Natural killer cell (primary cell): ENCODE data around the gene ABHD17C. TPM values are rescaled to one million over a fixed set of nuclear protein-coding genes. Genes with fewer than 3 reads are reported as not detected.

Source experiments
- ATAC-seq, 3 donors: fragments of 150-1000 bp in 2 of 3; fragments of 200-7000 bp in 1 of 3; cut with Tn5 transposase; 1 replicate in 1 of 3; 2 replicates in 2 of 3; pipeline ENCODE4 v1.10.0; 2021; ENCODE audit warnings: mild to moderate bottlenecking in 2 of 3, moderate library complexity in 2 of 3
- DNase-seq, 2 donors: peaks; one replicate each; pipeline versions ENCODE4 v3.0.0 to v3.0.0-alpha.2; 2013 to 2021; ENCODE audit warnings: mixed read lengths in 1 of 2
- H3K27ac ChIP-seq: one replicate; pipeline ENCODE4 v1.5.1; 2013; ENCODE audit warnings: mild to moderate bottlenecking, low read length
- H3K27me3 ChIP-seq: one replicate; pipeline ENCODE4 v1.6.1; 2013; ENCODE audit warnings: low read length; ENCODE audit not compliant: control insufficient read depth, insufficient read depth
- H3K36me3 ChIP-seq: one replicate; pipeline ENCODE4 v1.6.1; 2013; ENCODE audit warnings: low read length; ENCODE audit not compliant: control insufficient read depth, insufficient read depth
- H3K4me1 ChIP-seq: one replicate; pipeline ENCODE4 v1.6.1; 2013; ENCODE audit warnings: low read length; ENCODE audit not compliant: control insufficient read depth, insufficient read depth
- H3K4me3 ChIP-seq: one replicate; pipeline ENCODE4 v1.5.1; 2013; ENCODE audit warnings: low read length
- H3K9me3 ChIP-seq: one replicate; pipeline ENCODE4 v1.6.1; 2013; ENCODE audit warnings: low read length; ENCODE audit not compliant: control insufficient read depth, insufficient read depth
- H3K27ac Mint-ChIP-seq, 2 donors: one replicate each; pipeline ENCODE4 v1.8.0; 2022; ENCODE audit warnings: mild to moderate bottlenecking in 2 of 2, mixed read lengths in 2 of 2, moderate library complexity in 1 of 2
- H3K27me3 Mint-ChIP-seq, 2 donors: one replicate each; pipeline ENCODE4 v1.8.0; 2022; ENCODE audit warnings: low read depth in 2 of 2, mixed read lengths in 2 of 2
- H3K36me3 Mint-ChIP-seq: one replicate; pipeline ENCODE4 v1.8.0; 2022; ENCODE audit warnings: mixed read lengths
- H3K4me1 Mint-ChIP-seq, 2 donors: one replicate each; pipeline ENCODE4 v1.8.0; 2022; ENCODE audit warnings: mixed read lengths in 2 of 2
- H3K4me3 Mint-ChIP-seq: one replicate; pipeline ENCODE4 v1.8.0; 2022; ENCODE audit warnings: mild to moderate bottlenecking, moderate library complexity, mixed read lengths
- H3K9me3 Mint-ChIP-seq, 2 donors: one replicate each; pipeline ENCODE4 v1.8.0; 2022; ENCODE audit warnings: mixed read lengths in 2 of 2
- WGBS: methylation state at CpG from one replicate; pipeline ENCODE4 v1.1.7; 2013; ENCODE audit warnings: missing lambda C conversion rate; ENCODE audit not compliant: insufficient coverage; 5-methylcytosine and 5-hydroxymethylcytosine counted together
- intact Hi-C: fragments of 100-400 bp; cut with micrococcal nuclease; formaldehyde crosslinking; loops from one replicate; pipeline ENCODE4 v1.14.2; 2022
- total RNA-seq, 4 donors: library from RNA; stranded (reverse); fragments of 120-200 nt in 1 of 4; gene quantifications; one replicate each; pipeline versions ENCODE4 v1.2.3 to v1.2.4, GENCODE V29; 2013 to 2022
- TF ChIP-seq, protein P1 (sequence below): fragments of 200-600 bp; IDR thresholded peaks from one replicate; pipeline ENCODE4 v1.8.0; 2022; ENCODE audit warnings: antibody characterized with exemption

The ABHD17C gene
- total RNA-seq, 3 donors from 2014 or later (not counting 1 experiment from before 2014, with no cell fraction given): 2.4 to 4.4 (median 4.3) TPM

DNA sequence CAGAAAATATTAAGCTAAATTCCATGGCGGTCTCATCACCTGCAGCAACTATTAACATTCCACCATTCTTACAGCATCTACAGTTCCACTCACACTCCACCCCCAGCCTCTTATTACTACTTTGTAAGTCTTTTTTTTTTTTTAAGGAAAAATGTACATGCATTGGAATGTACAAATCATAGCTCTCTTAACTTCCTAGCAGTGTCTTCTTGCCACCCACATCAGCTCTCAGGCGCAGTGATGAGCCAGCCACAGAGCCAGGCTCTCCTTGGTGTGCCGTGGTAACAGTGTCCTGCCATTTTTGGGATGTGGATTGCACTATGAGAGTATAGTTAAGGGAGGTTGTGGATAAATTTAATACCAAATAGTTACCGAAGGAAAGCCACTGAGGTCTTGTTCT is 17.8 kb downstream of the ABHD17C start:
- no peak overlapping the region for H3K4me3 Mint-ChIP-seq
- H3K27me3 ChIP-seq: no peaks in the 10 kb centered on the region
- WGBS: 95% methylated on average over 3 of the region's 4 CpGs
- TF ChIP-seq, protein P1, sequence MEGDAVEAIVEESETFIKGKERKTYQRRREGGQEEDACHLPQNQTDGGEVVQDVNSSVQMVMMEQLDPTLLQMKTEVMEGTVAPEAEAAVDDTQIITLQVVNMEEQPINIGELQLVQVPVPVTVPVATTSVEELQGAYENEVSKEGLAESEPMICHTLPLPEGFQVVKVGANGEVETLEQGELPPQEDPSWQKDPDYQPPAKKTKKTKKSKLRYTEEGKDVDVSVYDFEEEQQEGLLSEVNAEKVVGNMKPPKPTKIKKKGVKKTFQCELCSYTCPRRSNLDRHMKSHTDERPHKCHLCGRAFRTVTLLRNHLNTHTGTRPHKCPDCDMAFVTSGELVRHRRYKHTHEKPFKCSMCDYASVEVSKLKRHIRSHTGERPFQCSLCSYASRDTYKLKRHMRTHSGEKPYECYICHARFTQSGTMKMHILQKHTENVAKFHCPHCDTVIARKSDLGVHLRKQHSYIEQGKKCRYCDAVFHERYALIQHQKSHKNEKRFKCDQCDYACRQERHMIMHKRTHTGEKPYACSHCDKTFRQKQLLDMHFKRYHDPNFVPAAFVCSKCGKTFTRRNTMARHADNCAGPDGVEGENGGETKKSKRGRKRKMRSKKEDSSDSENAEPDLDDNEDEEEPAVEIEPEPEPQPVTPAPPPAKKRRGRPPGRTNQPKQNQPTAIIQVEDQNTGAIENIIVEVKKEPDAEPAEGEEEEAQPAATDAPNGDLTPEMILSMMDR: no peak
- H3K9me3 Mint-ChIP-seq: no peaks in the 10 kb centered on the region
- no peaks in the 10 kb centered on the region for H3K27me3 Mint-ChIP-seq
- H3K9me3 ChIP-seq: no peaks in the 10 kb centered on the region
- no peak for ATAC-seq
- DNase-seq: no peak
- no peak overlapping the region for H3K4me3 ChIP-seq
- peaks cover 16 to 23% of the 10 kb centered on the region in 2 donors for H3K4me1 Mint-ChIP-seq
- no peak overlapping the region for H3K27ac Mint-ChIP-seq
- no peaks in the 10 kb centered on the region for H3K36me3 ChIP-seq
- no peaks in the 10 kb centered on the region for H3K36me3 Mint-ChIP-seq
- intact Hi-C loops: no loop called here
- no peak overlapping the region for H3K27ac ChIP-seq
- H3K4me1 ChIP-seq: peaks cover 5% of the 10 kb centered on the region

DNA sequence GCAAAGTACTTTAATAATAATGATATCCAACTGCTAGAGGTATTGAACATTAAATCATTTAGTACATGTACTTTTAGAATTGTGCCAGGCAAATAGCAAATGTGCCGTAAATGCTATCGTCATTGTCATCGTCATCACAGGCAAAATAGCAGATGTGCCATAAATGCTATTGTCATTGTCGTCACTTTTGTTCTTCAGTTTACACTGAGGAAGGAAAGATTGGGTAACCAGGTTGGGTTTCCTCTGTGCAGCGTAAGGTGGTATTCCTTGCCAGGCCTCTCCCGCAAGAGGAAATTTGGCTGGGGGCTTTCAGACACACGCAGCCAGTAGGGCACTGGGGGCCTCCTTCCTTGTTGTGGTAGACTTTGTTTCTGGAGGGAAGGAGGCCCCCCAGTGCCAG is 26.4 kb downstream of the ABHD17C start:
- Histone ChIP-seq H3K36me3 (no peaks in the 10 kb centered on the region), H3K4me1 (no peaks in the 10 kb centered on the region), H3K9me3 (no peaks in the 10 kb centered on the region), H3K27ac (no peak overlapping the region), H3K4me3 (no peak overlapping the region), H3K27me3 (no peaks in the 10 kb centered on the region)
- Mint-ChIP-seq H3K36me3 (no peaks in the 10 kb centered on the region), H3K9me3 (no peaks in the 10 kb centered on the region), H3K27ac (no peak overlapping the region), H3K4me1 (peaks cover 0 to 6% of the 10 kb centered on the region in 2 donors), H3K4me3 (no peak overlapping the region), H3K27me3 (no peaks in the 10 kb centered on the region)
- DNase-seq: no peak
- WGBS: 58% methylated on average over 7 of the region's 7 CpGs
- intact Hi-C loops: no loop called here
- no peak for ATAC-seq
- TF ChIP-seq, protein P1: no peak

DNA sequence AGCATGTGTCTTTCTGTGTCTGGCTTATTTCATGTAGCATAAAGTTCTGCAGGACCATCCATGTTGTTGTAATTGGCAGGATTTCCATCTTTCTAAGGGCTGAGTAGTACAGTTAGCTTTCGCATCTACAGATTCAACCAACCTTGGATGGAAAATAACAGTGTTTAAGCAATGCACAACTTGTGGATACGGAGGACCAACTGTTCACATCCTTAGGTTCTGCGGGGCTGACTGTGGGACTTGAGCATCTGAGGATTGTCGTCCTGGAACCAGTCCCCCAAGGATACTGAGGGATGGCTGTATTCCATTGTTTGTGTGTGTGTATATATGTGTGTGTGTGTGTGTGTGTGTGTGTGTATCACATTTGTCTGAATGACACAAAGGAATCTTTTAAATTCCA is 27.7 kb downstream of the ABHD17C start:
- Histone ChIP-seq H3K9me3 (no peaks in the 10 kb centered on the region), H3K36me3 (no peaks in the 10 kb centered on the region), H3K4me3 (no peak overlapping the region), H3K4me1 (no peaks in the 10 kb centered on the region), H3K27me3 (no peaks in the 10 kb centered on the region), H3K27ac (no peak overlapping the region)
- Mint-ChIP-seq H3K27me3 (no peaks in the 10 kb centered on the region), H3K9me3 (no peaks in the 10 kb centered on the region), H3K27ac (no peak overlapping the region), H3K36me3 (no peaks in the 10 kb centered on the region), H3K4me3 (no peak overlapping the region), H3K4me1 (peaks cover 0 to 6% of the 10 kb centered on the region in 2 donors)
- WGBS: 96% methylated on average over 4 of the region's 4 CpGs
- intact Hi-C loops: no loop called here
- no peak for DNase-seq
- TF ChIP-seq, protein P1: no peak
- ATAC-seq: no peak

DNA sequence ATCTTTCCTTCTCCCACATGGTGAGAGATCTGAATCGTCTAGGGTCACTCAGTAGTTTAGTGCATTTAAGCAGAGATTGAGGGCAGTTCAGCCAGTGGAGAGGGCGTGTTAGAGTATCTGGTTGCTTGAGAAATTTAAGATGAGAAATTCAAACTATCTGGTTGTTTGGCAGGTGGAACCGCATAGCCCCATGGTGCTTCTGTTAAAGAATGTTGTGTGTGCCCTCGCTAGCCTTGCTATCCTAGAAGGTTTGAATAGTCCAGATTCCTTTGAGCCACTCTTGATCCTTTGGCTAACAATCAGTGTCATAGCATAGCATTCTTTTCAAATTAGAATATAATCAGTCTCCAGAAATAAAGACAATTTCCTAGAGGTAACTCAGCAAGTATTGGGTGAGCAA is 32.1 kb downstream of the ABHD17C start:
- Histone ChIP-seq H3K4me1 (no peaks in the 10 kb centered on the region), H3K36me3 (no peaks in the 10 kb centered on the region), H3K27me3 (no peaks in the 10 kb centered on the region), H3K4me3 (no peak overlapping the region), H3K9me3 (no peaks in the 10 kb centered on the region), H3K27ac (no peak overlapping the region)
- WGBS: 95% methylated on average over 4 of the region's 4 CpGs
- intact Hi-C loops: no loop called here
- peaks cover 0 to 5% of the 10 kb centered on the region in 2 donors for H3K4me1 Mint-ChIP-seq
- ATAC-seq (no peak), DNase-seq (no peak)
- H3K27me3 Mint-ChIP-seq: no peaks in the 10 kb centered on the region
- H3K4me3 Mint-ChIP-seq: no peak overlapping the region
- H3K27ac Mint-ChIP-seq: no peak overlapping the region
- TF ChIP-seq, protein P1: no peak
- H3K36me3 Mint-ChIP-seq: no peaks in the 10 kb centered on the region
- H3K9me3 Mint-ChIP-seq: no peaks in the 10 kb centered on the region
